SK-N-SH treated with all-trans-retinoic acid at 6 μM for 48 hours (cell line): ENCODE measurements around the gene CEP170.

Experiments used
- BACH2 ChIP-seq: fragments of 250-450 bp; sonication (Bioruptor Pico); IDR thresholded peaks from 2 replicates; pipeline ENCODE4 v1.9.0; 2021; ENCODE audit warnings: mild to moderate bottlenecking, borderline replicate concordance
- PATZ1 ChIP-seq: fragments of 250-450 bp; sonication (Bioruptor Pico); IDR thresholded peaks from 2 replicates; pipeline ENCODE4 v1.8.0; 2020; ENCODE audit warnings: mild to moderate bottlenecking, moderate library complexity, borderline replicate concordance
- TOX ChIP-seq: fragments of 250-450 bp; sonication (Bioruptor Pico); IDR thresholded peaks from 2 replicates; pipeline ENCODE4 v1.8.0; 2021; ENCODE audit warnings: mild to moderate bottlenecking, moderate library complexity, borderline replicate concordance

GRCh38 chr1:243229526-243229925, 25.6 kb downstream of the CEP170 start:
- TF ChIP-seq BACH2 (CRISPR knock-in tag) (no peak), PATZ1 (no peak), TOX (CRISPR knock-in tag) (no peak)
